ENCODE measurements around the gene MYO16.
A peak's percentile ranks its signal among the peaks of the same experiment; 100 is the strongest.

MYO16 gene

DNA sequence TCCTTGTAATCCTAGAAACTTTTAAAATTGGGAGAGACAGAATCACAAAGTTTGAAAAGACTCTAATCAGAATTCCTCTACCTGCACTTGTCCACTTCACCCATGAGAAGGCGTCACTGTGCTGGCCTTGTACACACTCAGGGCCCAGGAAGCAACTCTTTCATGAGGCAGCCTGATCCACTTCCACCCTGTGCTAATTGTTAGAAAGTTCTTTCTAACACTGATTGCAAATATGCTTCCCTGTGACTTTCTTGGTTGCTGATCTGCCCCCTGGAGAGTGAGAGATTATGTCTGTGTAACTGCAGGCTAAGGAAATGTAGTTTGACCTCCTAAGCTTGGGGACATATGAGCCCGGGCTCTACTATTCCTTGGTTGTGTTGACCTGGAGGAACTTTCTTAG lies 494.6 kb downstream of the MYO16 start:
- no peak for DNase-seq (ENCODE audit: low read depth, low spot score)
- H3K4me3 ChIP-seq (ENCODE audit: low read length) = no peak overlapping the region

- no peak overlapping the region for H3K4me3 ChIP-seq (ENCODE audit: low read length)
- DNase-seq (ENCODE audit: low read depth, low spot score) = no peak
Measured at GRCh38 chr13:109126178-109126577, 496.8 kb downstream of the MYO16 start.

- H3K4me3 ChIP-seq (ENCODE audit: low read length) = no peak overlapping the region
- DNase-seq (ENCODE audit: low read depth, low spot score) = no peak
Measured at GRCh38 chr13:109126891-109127641, 497.7 kb downstream of the MYO16 start.

GRCh38 chr13:109128121-109128520 lies 498.7 kb downstream of the MYO16 start:
- no peak overlapping the region for H3K4me3 ChIP-seq (ENCODE audit: low read length)
- no peak for DNase-seq (ENCODE audit: low read depth, low spot score)

GRCh38 chr13:109130093-109130835 lies 500.9 kb downstream of the MYO16 start:
- DNase-seq (ENCODE audit: low read depth, low spot score) = no peak
- H3K4me3 ChIP-seq (ENCODE audit: low read length) = no peak overlapping the region

- DNase-seq (ENCODE audit: low read depth, low spot score) = peak; percentile 6
- H3K4me3 ChIP-seq (ENCODE audit: low read length) = no peak overlapping the region
Measured at GRCh38 chr13:109131698-109132257, 502.4 kb downstream of the MYO16 start.

DNA sequence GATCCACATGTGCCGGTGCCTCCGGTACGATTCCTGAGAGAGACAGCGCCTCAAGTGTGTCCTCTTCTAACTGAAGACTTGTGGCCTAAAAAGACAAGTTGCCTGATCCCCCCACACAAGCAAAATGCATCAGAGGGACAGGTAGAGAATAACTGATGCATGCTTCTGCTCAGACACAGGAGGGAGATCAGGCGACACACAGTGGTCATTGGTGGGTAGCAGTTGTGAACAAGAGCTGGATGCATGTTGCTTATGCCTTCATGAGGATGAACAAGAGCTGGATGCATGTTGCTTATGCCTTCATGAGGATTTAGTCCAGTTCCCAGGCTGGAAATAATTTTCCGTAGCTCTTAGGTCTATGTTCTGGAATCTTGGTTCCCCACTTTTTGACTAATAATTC lies 505.6 kb downstream of the MYO16 start:
- peak; percentile 14 for DNase-seq (ENCODE audit: low read depth, low spot score)
- H3K4me3 ChIP-seq (ENCODE audit: low read length) = no peak overlapping the region

DNA sequence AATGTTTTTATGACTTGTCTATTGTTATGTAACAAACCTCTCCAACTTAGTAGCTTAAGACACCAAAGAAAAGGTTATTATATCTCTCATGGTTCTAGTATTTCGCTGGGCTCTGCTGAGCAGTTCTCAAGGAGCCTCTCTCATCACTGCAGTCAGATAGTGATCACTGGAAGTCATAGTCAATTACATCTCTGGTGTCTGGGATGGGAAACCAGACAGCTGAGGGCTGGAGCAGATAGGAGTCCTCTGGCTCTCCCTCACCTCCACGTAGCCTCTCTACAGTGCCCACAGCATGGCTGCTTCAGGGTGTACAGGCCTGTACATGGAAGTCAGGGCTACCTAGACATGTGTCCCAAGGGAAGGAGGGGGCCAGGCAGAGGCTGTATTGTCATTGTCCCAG lies 507.5 kb downstream of the MYO16 start:
- no peak overlapping the region for H3K4me3 ChIP-seq (ENCODE audit: low read length)
- no peak for DNase-seq (ENCODE audit: low read depth, low spot score)

DNA sequence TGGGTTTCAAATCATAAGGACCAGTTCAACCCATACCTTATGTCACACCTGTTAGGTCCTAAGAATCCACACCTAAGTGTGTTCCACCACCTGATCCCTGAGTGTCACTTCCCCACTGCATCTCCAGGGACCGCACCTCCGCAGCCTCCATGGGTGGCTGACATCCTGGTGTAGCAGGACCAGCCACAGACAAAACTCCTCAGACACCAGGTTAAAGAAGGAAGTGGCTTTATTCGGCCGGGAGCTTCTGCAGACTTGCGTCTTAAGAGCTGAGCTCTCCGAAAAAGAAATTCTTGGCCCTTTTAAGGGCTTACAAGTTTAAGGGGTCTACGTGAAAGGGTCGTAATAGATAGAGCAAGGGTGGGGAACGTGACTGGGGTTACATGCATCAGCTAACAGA lies 509.9 kb downstream of the MYO16 start:
- DNase-seq (ENCODE audit: low read depth, low spot score) = no peak
- H3K4me3 ChIP-seq (ENCODE audit: low read length) = no peak overlapping the region

GRCh38 chr13:109140054-109140453 lies 510.6 kb downstream of the MYO16 start:
- no peak overlapping the region for H3K4me3 ChIP-seq (ENCODE audit: low read length)
- no peak for DNase-seq (ENCODE audit: low read depth, low spot score)

DNA sequence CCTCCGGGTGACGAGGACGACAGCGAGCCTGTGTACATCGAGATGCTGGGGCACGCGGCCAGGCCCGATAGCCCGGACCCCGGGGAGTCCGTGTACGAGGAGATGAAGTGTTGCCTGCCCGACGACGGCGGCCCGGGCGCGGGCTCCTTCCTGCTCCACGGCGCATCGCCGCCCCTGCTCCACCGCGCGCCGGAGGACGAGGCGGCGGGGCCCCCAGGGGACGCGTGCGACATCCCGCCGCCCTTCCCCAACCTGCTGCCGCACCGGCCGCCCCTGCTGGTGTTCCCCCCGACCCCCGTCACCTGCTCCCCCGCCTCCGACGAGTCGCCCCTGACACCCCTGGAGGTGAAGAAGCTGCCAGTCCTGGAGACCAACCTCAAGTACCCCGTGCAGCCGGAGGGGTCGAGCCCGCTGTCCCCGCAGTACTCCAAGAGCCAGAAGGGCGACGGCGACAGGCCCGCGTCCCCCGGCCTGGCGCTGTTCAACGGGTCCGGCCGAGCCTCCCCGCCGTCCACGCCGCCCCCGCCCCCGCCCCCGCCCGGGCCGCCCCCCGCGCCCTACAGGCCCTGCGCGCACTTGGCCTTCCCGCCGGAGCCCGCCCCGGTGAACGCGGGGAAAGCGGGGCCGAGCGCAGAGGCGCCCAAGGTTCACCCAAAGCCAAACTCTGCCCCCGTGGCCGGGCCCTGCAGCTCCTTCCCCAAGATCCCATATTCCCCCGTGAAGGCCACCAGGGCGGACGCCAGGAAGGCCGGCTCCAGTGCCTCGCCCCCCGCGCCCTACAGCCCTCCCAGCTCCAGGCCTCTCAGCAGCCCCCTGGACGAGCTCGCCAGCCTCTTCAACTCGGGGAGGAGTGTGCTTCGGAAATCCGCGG lies 511.3 kb downstream of the MYO16 start:
- DNase-seq (ENCODE audit: low read depth, low spot score) = no peak
- H3K4me3 ChIP-seq (ENCODE audit: low read length) = no peak overlapping the region

- H3K4me3 ChIP-seq (ENCODE audit: low read length) = no peak overlapping the region
- no peak for DNase-seq (ENCODE audit: low read depth, low spot score)
Measured at GRCh38 chr13:109141706-109142105, 512.3 kb downstream of the MYO16 start.

DNA sequence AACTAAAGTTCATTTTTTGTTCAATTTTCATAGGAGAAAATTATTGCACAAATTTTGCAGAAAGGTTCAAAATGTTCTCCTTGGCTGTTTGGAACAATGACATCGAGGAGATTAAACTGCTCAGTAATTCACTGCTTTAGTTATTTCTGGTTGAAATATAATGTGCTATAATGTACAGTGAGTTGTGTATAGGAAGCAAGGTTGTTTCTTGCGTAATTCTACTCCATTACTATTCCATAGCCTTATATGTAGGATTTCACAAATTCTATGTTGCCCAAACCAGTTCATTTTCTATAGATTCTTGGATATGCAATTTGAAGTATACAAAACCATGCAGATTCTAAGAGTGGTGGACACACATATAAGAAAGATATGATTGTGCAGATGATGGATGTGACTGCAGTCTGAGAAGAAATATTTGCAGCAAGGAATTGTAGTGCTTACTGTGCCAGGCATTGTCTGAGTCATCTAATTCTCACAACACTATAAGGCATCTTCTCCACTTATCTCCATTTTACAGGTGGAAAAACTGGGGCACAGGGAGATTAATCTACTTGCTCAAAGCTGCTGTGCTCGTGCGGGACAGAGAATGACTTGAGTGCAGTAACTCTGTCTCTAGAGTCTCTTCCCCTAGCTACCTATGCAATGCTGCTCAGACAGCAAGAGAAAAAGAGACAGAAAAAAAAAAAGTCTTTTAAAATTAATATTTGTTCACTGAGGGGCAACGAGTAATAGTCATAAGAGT lies 515.5 kb downstream of the MYO16 start:
- DNase-seq (ENCODE audit: low read depth, low spot score) = no peak
- no peak overlapping the region for H3K4me3 ChIP-seq (ENCODE audit: low read length)

DNA sequence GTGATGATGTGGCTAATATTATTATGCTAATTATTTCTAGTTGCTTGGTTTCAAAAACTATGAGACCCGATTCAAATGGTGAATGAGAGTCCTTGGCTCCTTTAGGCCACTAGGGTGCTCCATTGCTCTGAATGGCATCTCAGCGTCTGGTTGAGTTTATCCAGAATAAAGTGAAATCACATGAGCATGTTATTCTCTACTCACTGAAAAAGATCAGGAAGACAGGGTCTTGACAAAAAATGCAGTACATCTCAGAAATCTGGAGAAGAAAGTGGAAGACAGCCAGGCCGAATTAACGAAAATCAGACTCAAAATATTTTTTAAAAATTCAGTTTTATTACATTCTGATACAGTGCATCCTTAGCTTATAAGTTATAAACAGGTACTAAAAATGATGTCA lies 516.2 kb downstream of the MYO16 start:
- DNase-seq (ENCODE audit: low read depth, low spot score) = no peak
- no peak overlapping the region for H3K4me3 ChIP-seq (ENCODE audit: low read length)

- no peak for DNase-seq (ENCODE audit: low read depth, low spot score)
Measured at GRCh38 chr13:109146393-109146792, 517.0 kb downstream of the MYO16 start.

DNA sequence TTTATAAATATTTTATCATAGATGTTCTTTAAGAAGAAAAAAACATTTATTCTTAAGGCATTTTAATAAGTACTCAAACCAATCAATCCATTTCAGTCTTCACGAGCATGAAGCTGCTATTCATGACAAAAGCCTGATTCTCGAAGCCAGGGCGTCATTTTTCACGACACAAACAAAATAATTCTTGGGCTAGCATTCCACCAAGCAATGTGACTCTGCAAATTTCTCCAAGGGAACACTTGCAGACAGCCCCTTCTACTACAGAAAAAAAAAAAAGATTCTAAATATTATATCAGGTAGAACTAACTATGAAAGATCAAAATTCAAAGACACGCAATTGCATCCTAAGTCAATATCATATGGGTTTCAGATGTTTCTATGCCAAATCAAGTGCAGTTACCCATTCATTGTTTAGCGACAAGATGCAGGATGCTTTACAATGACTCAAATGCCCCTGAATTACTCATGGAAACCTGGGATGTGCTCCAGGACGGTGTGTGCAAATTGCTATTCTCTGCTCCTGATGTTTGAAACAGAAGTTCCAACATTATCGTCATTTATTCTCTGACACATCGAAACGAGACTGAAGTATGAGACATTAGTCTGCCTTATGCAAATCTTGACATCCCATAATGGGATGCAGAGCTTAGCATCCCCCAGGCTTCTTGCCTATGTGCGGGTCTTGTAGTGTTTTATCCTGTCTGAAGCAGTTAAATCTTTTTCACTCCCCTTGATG lies 517.7 kb downstream of the MYO16 start:
- H3K4me3 ChIP-seq (ENCODE audit: low read length) = no peak overlapping the region
- no peak for DNase-seq (ENCODE audit: low read depth, low spot score)

More at GRCh38 chr13:109146393-109146792, 517.0 kb downstream of the MYO16 start:
- H3K4me3 ChIP-seq (ENCODE audit: low read length) = no peak overlapping the region

GRCh38 chr13:109148243-109148642 lies 518.8 kb downstream of the MYO16 start:
- H3K4me3 ChIP-seq (ENCODE audit: low read length) = no peak overlapping the region
- DNase-seq (ENCODE audit: low read depth, low spot score) = no peak

DNA sequence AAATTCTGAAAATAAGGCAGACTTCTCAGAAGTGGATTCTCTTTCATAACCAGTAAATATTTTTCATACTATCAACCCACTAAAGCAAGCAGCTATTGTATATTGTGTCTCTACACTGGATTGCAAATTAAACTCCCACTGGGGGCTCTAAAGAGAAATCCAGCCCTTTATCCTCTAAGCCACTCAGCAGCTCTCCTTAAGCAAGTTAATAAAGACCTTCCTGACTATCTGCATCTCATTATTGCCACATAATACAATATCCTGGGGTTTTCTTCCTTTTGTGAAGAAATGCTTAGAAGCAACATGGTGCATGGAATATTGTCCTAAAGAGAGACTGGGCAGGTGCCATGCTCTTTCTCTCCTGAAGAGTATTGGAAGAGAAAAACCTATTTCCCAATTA lies 521.3 kb downstream of the MYO16 start:
- H3K4me3 ChIP-seq (ENCODE audit: low read length) = no peak overlapping the region
- no peak for DNase-seq (ENCODE audit: low read depth, low spot score)
